ENCODE data around the gene PGM2L1.
"Not testable (repeated sequence)": the region's sequence is repeated elsewhere in the genome, so short reads cannot be mapped to it uniquely, and the experiment has no call there.

PGM2L1 gene

DNA sequence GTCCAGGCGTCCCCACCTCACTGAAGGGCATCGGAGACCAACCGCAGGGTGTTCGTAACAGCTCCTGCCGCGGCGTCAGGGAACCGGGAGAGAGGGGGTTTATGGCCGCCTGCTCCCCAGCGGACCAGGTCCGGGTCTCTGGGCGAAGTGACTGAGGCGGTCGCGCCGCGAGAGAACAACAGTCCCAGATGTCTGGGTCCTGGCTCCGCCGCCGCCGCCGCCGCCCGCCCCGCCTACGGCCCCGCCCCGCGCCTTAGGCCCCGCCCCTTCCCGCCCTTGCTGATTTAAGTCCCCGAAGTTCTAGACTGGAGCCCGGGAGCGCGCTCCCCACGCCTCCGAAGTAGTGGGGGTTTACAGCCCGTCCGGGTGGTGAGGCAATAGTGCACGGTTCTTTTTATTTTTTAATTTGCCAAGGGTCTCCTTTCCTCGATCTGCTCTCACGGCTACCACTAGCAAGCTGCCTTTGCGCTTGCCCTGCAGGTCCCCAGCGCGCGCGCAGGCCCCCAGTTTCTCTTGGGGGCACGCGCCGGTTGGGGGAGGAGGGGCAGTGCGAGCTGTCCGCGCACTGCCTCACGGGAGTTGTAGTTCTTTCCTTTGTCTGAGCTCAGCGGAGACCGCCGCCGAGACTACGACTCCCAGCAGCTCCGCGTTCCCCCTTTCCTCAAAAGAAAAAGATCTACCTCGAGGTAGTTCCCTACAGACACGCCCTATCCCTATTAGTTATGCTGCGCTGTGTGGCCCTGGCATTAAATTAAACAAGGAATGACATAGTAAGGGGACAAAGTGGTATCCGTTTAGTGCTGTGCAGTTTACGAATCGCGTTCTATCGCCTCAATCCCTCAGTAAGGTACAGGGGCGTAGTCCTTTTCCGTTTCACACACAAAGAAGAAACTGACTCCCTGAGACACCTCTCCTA, at the start of gene PGM2L1:
Gene PGM2L1, minus strand, starts transcription at position 190 of the 916 bp plus-strand sequence. CDS start 272 bp downstream, outside the sequence.
- DNase-seq (ENCODE audit: low read depth) = peak; percentile 86

DNA sequence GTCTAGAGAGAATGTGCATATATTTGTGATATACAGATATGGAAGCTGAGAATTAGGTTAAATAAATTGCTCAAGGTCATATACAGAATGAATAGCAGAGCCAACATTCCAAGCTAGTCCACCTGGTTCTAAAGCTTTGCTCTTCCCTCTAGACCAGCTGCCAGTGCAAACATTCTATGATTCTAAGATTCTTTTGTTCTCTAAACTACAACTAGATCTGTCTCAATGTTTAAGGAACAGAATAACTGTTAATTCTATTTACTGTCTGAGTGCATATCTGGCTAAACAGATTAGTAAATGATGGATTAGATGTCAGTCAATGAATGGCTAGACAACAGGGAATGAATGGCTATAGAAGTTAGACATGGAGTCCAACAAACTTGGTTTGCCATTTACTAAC, 49.5 kb upstream of the PGM2L1 start:
- DNase-seq (ENCODE audit: low read depth) = no peak

DNA sequence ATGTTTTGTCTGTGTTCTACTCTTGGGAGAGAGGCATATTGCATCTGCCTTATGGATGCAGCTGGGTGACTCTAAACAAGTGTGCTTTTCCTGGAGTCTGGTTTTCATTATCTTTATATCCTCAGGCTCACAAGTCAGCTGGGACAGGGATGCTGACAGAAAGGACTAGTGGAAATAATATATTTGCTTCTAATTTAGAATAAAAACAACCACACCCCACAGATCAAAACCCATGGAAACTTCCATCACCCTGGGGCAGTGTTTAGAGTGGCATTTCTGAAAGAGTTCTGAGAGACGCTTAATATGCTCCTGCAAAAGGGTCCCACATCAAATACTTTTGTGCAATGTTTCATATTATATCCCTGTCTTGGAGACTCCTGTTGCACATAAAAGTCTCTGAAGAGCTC, 48.3 kb upstream of the PGM2L1 start:
- DNase-seq (ENCODE audit: low read depth) = no peak

DNA sequence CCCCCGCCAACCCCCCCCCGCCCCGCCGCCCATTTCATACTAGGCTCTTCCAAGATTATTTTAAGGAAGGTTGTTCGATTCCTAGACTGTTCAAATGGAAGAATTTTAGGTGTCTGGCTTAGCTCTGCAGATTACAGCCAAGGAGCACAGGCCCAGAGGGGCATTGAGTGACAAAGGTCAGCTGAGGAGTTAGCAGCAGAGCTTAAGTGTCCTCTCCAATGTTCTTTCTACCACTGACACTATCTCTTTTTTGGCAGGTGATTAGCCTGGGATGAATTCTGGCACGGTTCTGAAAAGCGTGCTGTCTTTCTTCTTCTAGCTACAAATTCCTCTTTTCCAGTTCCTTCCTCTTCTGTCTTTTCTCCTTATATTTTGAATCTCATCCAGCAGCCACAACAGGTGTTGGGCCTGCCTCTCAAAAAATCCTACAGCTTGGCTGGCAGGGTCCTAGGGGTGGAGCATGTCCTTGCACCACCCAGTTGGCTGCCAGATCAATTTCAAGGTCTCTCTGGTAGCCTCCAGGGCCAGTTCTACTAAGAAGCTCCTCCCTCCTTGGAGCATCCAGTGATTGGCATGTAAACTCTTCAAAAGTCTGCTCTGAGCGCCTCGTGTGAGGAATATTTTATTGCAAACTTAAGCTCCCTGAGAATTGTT, 46.1 kb upstream of the PGM2L1 start:
- no peak for DNase-seq (ENCODE audit: low read depth)

DNA sequence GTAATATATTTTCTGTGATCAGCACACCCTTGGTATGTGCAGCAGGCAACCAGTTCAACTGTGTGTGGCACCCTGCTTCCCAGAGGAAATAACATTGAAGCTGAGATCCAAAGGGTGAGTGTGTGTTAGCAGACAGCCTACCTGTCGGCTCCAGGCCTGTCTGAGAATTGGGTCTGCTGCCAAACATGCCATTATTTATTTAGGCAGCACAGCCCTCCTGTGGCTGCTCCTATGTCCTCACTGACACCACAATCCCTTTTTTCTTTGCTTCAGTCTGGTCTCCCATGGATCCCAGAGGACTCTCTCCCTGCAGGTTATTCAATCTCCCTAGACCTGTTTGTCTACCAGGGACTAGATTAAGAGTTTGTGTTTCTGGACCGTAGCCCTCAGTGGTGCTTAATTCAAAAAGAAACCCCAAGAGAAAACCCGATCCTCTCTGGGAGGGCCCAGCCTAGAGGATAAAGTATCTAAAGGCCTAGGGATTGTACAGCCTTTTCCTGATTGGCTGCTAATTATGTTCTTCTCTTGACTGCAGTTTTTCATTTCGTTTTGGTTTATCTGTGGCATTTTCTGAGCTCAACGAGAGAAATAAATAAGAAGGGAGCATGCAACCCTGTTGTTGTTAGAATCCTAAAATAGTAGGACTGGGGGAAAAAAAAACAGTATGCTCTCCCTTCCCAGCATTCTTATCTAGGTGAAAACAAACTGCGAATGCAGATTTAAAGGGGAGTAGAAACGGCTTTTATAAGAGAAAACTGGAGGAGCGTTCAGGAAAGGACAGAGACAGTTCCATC, 45.0 kb upstream of the PGM2L1 start:
- DNase-seq (ENCODE audit: low read depth) = no peak

DNA sequence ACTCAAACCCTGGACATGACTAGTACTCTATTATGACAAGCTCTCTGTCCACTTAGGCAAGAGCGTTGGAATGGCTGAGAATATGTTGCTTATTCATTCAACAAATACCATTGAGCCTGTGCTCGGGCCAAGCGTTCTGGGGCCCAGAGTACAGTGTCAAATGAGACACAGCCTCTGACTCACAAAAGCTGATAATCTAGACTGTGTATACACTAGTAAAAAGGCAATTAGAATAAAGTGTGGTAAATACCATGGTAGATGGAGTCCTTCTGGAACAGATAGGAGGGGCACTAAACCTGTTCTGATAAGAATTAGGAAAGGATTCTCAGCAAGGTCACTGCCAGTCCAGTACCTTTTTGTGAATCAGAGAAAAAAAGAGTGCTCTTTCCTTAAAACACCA, 44.4 kb upstream of the PGM2L1 start:
- no peak for DNase-seq (ENCODE audit: low read depth)

DNA sequence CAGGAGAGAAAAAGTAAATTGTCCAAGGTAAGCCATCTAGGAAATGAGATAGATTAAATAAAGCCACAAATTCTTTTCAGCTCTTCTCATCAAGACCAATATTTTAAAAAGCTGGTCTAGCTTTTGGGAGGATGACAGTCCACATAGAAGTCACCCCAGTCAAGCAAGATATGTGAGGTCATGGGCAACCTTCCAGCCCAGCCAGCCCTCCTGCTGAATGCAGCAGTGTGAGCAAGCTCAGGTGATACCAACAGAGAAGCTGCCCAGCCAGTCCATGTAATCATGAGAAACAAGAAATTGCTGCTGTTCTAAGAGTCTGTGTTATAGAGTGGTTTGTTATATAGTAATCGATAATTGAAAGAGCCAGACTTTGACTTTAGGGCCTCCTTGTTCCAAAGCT, 40.4 kb upstream of the PGM2L1 start:
- no peak for DNase-seq (ENCODE audit: low read depth)

DNA sequence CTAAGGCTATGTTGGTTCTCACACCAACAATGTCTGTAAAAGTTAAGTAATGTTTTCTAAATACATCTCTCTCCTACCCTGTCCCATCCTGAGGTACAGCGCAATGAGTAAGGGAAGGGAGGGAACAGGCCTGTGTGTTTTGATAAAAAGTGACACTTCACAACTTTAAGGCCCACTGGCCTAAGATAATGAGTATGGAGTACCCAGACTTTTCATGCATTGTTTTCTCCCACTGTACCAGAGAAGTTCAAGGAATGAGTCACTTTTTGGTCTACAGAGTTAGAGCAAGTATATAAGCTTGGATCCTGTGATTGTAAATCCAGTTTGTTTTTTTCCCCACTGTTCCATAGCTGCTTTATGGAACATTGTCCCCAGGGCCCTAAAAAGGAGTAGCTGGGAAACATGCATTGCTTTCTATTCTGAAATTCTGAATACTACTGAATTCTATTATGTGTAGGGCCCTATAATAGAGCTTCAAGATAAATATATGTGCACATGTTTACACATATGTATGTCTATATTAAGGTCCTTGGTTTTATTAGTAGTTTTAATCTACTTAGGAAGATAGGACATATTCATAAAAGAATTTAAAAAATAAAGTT, 39.3 kb upstream of the PGM2L1 start:
- DNase-seq (ENCODE audit: low read depth) = no peak

DNA sequence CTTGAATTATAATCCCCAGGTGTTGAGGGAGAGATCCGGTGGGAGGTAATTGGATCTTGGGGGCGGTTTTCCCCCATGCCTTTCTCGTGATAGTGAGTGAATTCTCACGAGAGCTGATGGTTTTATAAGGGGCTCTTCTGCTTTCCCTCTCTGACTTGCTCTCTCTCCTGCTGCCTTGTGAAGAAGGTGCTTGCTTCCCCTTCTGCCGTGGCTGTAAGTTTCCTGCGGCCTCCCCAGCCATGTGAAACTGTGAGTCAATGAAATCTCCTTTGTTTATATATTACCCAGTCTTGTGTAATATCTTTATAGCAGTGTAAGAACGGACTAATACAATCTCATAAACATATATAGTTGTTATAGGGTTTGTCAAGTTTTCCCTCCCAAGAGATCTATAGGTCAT, 36.3 kb upstream of the PGM2L1 start:
- DNase-seq (ENCODE audit: low read depth) = no peak

DNA sequence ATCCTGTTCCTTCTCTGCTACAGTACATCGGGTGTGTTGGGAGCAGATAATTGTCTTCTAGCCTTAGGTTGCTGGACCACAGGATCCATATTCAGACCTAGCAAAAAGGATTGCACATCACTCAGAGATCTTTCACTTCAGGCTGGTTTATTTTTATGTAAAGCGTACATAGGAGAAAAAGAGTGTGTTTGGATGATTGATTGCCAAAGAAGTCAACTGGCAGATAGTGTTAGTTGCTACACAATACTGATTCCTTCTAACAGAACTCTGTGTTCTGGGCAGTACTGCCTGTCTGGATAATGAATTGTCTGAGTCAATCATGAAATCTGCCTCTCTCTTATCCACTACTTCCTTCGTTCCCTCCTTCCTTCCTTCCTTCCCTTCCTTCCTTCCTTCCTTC, 31.0 kb upstream of the PGM2L1 start:
- DNase-seq (ENCODE audit: low read depth) = no peak

DNA sequence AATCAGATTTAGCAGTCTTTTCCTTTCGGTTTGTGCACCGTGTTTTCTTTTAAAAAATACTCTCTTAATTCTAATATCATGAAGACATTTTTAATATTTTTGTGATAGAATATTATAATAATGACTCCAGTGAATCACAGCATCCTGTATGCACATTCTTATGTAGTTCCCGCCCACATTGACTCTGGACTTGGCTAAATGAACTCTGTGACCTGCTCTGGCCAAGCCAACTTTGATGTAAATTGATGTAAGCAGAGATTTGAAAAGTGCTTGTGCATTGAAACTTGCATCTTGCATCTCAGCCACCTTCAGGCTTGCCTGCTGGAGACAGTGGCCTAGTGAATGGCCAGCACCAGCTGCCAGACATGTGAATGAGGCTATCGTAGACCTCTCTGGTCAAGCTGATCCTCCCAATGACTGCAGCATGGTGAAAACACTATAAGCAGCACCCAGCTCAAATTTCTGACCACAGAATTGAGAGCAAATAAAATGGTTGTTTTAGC, 29.2 kb upstream of the PGM2L1 start:
- no peak for DNase-seq (ENCODE audit: low read depth)

DNA sequence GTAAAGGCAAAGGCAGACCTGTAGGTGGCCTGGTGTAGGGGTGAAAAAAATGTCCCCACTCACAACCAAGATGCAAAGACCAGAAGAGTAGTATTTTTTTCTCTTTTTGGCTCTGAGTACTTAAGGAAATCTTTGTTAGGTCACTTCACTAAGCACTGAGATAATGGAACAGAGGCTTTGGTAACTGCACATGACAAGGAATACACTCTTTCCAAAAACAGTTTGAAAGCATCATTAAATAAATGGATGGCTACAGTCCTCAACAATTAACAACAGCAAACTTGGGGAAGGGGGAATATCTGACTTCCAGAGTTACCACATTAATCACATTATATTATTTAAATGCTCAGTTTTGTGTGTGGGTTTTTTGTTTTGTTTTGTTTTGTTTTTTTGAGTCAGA, 26.9 kb upstream of the PGM2L1 start:
- no peak for DNase-seq (ENCODE audit: low read depth)

DNA sequence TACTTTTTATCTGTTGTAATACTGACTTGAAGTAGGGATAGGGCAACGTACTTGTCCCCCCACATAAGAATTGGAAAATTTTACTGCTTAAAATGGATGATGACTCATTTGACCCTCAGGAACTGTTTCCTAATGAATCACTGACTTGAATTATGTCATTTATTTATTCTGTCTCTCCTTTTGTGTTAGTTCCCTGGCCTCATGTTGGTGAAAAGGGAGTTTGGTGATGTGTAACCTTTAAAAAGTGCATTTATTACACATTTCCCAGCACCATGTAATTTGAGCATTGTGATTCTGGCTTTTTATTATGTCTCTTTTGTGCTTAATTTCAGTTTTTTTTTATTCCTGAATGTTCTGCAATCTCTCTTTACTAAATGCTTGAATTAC, 20.3 kb upstream of the PGM2L1 start:
- DNase-seq (ENCODE audit: low read depth) = peak; percentile 81

DNA sequence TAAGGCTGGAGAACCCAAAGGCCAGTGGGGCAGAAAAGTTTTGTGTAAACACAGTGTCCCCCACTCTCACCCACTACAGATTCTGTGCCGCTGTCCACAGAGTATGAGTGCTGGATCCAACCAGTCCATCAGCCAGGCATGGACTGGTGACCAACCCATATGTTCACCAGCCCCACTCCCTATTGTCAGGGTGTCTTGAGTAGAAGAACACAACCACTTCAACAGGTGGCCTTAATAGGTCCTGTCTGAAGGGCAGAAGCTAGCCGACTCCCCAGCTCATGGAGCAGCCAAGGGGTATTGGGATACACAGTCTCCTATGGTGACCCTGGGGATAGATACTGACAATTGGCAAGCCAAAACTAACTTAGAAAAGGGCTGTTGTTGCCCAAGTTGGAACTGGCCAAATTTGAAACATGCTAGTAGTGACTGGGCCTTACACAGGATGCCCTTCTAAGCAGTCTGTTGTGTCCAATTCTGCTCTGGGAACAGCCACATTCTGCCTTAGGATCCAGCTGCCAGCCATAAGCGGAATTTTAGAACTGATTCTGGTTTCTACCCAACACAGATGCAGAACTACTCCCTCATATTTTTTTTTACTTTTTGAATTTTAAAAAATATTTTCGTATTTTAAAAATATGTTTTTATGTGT, 19.8 kb upstream of the PGM2L1 start:
- no peak for DNase-seq (ENCODE audit: low read depth)

DNA sequence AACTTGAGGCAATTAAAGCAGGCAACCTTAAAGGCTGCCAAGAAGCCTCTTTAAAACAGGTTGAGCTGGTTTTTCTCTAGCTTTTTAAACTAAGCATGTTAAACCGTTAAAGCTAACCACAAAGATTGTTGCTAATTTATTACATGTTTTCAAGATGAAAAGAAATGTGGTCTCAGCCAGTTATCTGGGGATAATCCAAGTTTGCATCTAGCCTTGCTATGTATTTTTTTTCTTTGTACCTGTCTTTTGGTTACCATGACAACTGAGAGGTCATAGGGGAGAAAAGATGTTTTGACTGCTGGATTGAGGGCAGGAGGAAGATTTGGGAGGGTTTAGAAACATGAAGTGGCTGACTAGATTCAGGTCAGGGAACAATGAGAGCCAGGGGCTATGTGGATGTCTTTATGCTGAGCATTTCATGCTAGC, 19.2 kb upstream of the PGM2L1 start:
- no peak for DNase-seq (ENCODE audit: low read depth)

DNA sequence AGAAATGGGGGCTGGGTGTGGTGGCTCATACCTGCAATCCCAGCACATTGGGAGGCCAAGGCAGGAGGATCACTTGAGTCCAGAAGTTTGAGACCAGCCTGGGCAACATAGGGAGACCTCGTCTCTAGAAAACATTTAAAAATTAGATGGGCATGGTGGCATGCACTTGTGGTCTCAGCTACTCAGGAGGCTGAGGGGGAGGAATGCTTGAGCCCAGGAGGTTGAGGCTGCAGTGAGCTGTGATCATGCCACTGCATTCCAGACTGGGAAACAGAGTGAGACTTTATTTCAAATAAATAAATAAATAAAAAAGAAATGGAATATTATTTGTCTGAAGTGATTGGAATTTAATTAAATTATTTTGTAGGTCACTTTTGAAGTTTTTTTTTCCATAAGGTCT, 18.7 kb upstream of the PGM2L1 start:
- DNase-seq (ENCODE audit: low read depth) = not testable (repeated sequence)

DNA sequence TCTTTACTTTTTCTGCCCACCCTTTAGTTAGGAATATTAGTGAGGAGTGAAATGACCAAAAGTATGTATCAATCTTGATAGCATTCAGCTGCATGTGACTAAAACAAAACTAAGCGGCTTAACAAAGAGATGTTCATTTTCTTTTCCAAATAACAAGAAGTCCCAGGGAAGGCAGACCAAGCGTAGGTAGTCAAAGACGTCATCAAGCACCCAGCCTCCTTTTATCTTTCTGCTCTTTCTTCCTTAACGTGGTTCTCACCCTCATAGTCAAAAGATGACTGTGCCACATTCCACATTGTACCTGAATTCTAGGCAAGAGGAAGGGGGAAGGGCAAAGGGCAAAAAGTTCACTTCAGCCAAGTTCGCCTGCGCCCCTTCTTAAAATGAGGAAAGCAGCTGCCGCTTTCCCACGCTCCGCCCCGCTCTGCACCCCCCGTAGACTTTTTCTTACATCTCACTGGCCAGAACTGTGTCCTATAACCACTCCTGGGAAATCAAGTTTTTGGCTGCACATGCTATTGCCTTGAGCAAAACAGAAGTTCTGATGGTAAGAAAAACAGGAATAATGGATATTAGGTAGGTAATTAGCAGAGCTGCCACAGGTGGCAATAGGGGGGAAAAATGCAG, 14.6 kb upstream of the PGM2L1 start:
- DNase-seq (ENCODE audit: low read depth) = no peak

DNA sequence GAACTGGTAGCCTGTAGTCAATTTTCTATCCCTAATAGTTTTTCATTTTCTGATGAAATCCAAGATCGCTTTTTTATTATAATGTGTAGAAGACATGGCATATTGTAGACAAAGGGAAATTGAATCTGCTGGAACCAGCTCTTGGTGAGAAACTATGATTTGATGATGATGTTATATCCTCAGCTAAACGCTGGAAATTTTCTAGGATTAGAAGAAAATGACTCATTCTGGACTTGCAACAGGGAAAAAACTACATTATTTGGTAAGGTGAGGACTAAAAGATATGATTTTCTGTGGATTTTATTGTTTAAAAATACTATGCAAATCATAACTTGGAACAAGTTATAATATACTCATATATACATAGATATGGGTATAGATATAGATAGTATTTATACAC, 14.1 kb upstream of the PGM2L1 start:
- no peak for DNase-seq (ENCODE audit: low read depth)

DNA sequence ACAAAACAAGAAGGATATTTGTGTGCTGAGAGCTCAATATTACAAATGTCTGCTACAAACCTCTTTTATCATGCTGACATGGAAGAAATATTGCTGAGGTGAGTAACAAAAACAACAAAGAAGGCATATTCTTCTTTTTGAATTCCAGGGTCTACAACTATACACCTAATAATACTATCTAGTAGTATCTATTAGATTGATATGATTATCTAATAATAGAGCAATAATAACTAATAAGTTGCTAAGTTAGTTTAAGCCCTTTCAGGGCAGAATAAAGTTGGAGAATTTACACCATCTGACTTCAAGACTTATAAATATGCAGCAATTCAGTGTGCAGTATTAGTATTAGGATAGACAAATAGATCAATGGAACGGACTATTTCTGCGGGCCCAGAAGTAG, 11.4 kb upstream of the PGM2L1 start:
- no peak for DNase-seq (ENCODE audit: low read depth)

DNA sequence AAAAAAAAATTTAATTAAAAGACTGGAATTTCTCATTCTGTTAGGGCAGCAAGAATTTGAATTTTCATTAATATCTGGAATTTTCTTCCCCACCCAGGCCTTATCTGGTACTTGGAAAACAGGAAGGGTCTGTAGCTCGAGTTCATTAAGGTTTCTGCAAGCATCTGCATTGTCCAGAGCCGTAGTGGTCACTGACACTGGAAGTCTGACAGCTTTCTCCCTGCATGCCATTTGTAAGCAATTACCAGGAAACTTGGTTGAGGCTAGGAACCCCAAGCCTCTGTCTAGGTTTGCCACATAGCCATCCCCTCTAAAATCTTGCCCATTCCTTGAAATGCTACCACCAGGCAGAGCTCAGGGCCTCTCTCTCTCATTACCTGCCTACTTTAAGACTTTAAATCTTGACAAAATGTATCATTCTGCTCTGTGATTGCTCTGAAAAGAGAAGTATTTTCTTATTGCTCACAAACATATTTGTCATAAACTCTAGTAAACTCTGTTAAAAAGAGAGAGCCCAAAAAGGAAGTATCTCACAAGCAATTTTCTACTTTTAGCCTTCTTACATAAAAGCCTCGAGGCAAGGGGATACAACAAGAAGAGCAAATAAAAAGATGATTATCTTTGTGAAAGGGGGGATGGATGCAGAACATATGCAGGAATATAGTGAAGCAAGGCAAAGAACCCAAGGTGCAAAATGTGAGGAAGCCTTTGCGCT, 5.5 kb upstream of the PGM2L1 start:
- DNase-seq (ENCODE audit: low read depth) = no peak

All from stromal cell of bone marrow (primary cell).